ENCODE measurements around the gene KDM3A.

DNA sequence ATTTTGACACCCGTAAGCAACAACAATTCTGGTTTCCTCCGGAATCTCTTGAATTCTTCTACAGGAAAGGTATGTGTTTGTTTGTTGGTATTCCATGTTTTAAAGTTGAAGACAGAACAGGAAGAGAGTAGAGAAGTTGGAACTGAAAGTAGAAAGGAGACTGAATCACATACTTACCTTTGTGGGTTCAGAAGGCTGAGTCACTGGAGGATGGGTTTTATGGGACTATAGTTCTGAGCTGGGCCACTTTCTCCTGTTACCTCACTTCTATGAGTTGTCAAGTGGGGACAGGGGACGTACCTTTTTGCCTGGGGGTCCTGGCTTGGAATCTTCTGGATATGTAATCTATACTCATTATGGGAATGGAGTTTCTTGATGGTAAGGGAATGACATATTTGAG, 40.9 kb downstream of the KDM3A start:
- no peak for TF ChIP-seq CTCF (IDR thresholded peaks at IDR 0.05 in 2 of 3, conservative IDR thresholded peaks at IDR 0.05 in 1 of 3; ENCODE audit: borderline replicate concordance in 1 of 3, insufficient read depth in 1 of 3, low read depth in 2 of 3, low read length in 2 of 3)
- TF ChIP-seq POLR2AphosphoS5 (IDR thresholded peaks at IDR 0.05; ENCODE audit: low read depth, low read length), result no peak
- TF ChIP-seq RAD21 (IDR thresholded peaks at IDR 0.05; ENCODE audit: low read depth), result no peak
- TF ChIP-seq SRF (IDR thresholded peaks at IDR 0.05; ENCODE audit: low read depth), result no peak
